ENCODE results near the gene HS3ST3A1.
A peak's percentile ranks its signal among the peaks of the same experiment; 100 is the strongest.

Gene HS3ST3A1

DNA sequence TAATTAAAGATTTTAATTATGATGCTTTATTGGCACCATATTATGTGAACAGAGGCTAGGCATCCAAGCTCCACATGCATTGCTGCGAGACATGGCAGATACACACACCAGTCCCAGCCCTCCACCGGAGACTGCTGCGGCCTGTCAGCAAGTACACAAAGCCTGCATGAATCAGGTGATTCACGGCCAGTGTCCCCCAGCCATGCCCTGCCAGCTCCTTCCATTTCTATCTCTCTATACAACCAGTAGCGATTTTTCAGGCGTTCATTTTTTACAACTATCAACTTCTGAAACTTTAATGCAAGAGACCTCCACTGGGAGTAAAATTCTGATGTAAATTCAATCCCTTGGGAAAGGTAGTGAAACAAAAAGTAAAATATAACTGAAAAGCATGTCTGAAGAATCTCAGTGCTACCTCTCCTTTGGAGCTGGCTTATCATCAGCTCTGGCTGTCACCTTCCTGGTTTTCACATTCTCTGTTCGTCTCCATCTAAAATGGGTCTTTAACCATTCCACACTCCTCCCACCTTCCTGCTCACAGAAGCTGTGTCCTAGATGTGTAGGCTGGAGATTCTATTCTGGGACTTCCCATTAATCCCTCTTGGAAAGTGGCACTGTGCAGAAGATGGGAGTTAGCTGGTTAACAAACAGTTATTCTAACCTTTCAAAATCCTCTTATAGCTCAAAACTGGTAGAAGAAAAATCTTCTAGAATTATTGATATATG lies 32.2 kb downstream of the HS3ST3A1 start:
- H3K4me3 ChIP-seq (ENCODE audit: low read depth, low read length): no peak overlapping the region
- in situ Hi-C loops (cut with HindIII; ENCODE audit: low sequenced_read_pairs): no loop called here
- TF ChIP-seq CTCF (IDR thresholded peaks at IDR 0.05; ENCODE audit: low read depth, low read length, missing control alignments): no peak
- peak; percentile 50 for DNase-seq (ENCODE audit: low read depth)

DNA sequence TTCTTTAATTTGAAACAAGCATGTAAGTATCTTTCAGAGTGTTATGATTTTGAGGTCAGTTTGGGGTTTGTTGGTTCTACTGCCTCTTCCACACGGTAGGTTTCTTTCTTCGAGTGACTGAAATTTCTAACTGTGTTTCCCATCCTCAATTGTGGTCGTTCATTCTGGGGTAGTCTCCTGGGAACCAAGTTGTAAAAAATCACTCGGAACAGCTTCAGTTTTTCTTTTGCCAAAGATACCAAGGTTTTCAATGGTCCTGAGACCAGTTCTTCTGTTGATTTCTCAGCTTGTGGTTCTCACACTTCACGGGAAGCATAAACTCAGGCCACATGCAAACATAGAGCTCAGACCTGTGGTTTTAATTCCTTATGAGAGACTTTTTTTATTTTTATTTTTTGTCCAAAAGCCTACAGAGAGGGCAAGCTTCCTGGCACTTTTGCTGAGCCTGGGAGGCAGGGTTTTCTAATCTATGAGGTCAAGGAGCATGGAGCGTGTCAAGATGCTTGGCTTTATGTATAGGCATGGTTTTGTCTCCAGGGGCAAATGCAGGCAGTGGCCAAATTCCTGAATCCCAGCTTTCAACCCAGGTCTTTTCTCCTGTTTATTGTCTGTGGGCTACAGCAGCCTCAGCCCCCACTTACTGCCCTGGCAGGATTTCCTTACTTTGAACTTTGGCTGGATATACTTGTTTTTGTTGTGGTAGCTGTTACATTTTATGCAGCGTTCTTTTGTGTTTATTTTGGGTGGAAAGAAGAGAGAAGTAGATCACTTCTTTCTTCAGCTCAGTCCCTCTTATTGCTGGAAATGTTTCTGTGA lies 32.9 kb downstream of the HS3ST3A1 start:
- peak; percentile 98 for DNase-seq (ENCODE audit: low read depth)
- no peak for TF ChIP-seq CTCF (IDR thresholded peaks at IDR 0.05; ENCODE audit: low read depth, low read length, missing control alignments)
- H3K4me3 ChIP-seq (ENCODE audit: low read depth, low read length): no peak overlapping the region
- in situ Hi-C loops (cut with HindIII; ENCODE audit: low sequenced_read_pairs): no loop called here

- in situ Hi-C loops (cut with HindIII; ENCODE audit: low sequenced_read_pairs): no loop called here
- no peak for DNase-seq (ENCODE audit: low read depth)
- TF ChIP-seq CTCF (IDR thresholded peaks at IDR 0.05; ENCODE audit: low read depth, low read length, missing control alignments): no peak
- no peak overlapping the region for H3K4me3 ChIP-seq (ENCODE audit: low read depth, low read length)
Measured at GRCh38 chr17:13563866-13564265, 37.9 kb downstream of the HS3ST3A1 start.

- no peak for DNase-seq (ENCODE audit: low read depth)
- H3K4me3 ChIP-seq (ENCODE audit: low read depth, low read length): no peak overlapping the region
- in situ Hi-C loops (cut with HindIII; ENCODE audit: low sequenced_read_pairs): no loop called here
- TF ChIP-seq CTCF (IDR thresholded peaks at IDR 0.05; ENCODE audit: low read depth, low read length, missing control alignments): no peak
Measured at GRCh38 chr17:13562271-13562800, 39.4 kb downstream of the HS3ST3A1 start.

GRCh38 chr17:13561606-13562270 lies 40.0 kb downstream of the HS3ST3A1 start:
- peak; percentile 94 for DNase-seq (ENCODE audit: low read depth)
- H3K4me3 ChIP-seq (ENCODE audit: low read depth, low read length): no peak overlapping the region
- in situ Hi-C loops (cut with HindIII; ENCODE audit: low sequenced_read_pairs): no loop called here
- TF ChIP-seq CTCF (IDR thresholded peaks at IDR 0.05; ENCODE audit: low read depth, low read length, missing control alignments): no peak

- no peak overlapping the region for H3K4me3 ChIP-seq (ENCODE audit: low read depth, low read length)
- in situ Hi-C loops (cut with HindIII; ENCODE audit: low sequenced_read_pairs): no loop called here
- DNase-seq (ENCODE audit: low read depth): no peak
- no peak for TF ChIP-seq CTCF (IDR thresholded peaks at IDR 0.05; ENCODE audit: low read depth, low read length, missing control alignments)
Measured at GRCh38 chr17:13560935-13561334, 40.8 kb downstream of the HS3ST3A1 start.
